ENCODE results near the gene SGPP2. TPM values are rescaled to one million over a fixed set of nuclear protein-coding genes. Genes with fewer than 3 reads are reported as not detected.

The SGPP2 gene
- total RNA-seq, 1 experiment from 2014 or later = 0.09 TPM

- no peaks in the 10 kb centered on the region for H3K27me3 ChIP-seq (replicated peaks; ENCODE audit: insufficient read depth, low read depth, low read length, poor library complexity)
- BruUV-seq (replicated peaks) = no TSS peak
- no peak for TF ChIP-seq EZH2 (IDR thresholded peaks at IDR 0.05; ENCODE audit: borderline replicate concordance, low read depth, low read length, poor library complexity, severe bottlenecking)
- TF ChIP-seq CTCF (conservative IDR thresholded peaks at IDR 0.05; ENCODE audit: low read depth, low read length) = no peak
- CTCF ChIA-PET = no interaction called here
- H3K36me3 ChIP-seq (ENCODE audit: insufficient read depth, low read length, poor library complexity, severe bottlenecking) = no peaks in the 10 kb centered on the region
- POLR2A ChIA-PET (ENCODE audit: low non-redundant PET) = no interaction called here
- H3K4me3 ChIP-seq (ENCODE audit: low read depth, low read length, poor library complexity, severe bottlenecking) = no peak overlapping the region
- no peak for DNase-seq (ENCODE audit: low spot score)
- H3K27ac ChIP-seq (ENCODE audit: low read depth, low read length, poor library complexity, severe bottlenecking) = no peak overlapping the region
- no peaks in the 10 kb centered on the region for H3K4me1 ChIP-seq (ENCODE audit: insufficient read depth, low read length, poor library complexity, severe bottlenecking)
- intact Hi-C loops (cut with micrococcal nuclease; ENCODE audit: unreplicated experiment) = no loop called here
- H3K9me3 ChIP-seq (ENCODE audit: low read depth, low read length, poor library complexity, severe bottlenecking) = no peaks in the 10 kb centered on the region
Measured at GRCh38 chr2:222526480-222527277, 102.3 kb downstream of the SGPP2 start.

GRCh38 chr2:222532315-222532714 lies 108.0 kb downstream of the SGPP2 start:
- Histone ChIP-seq H3K36me3 (ENCODE audit: insufficient read depth, low read length, poor library complexity, severe bottlenecking) (no peaks in the 10 kb centered on the region), H3K27me3 (replicated peaks; ENCODE audit: insufficient read depth, low read depth, low read length, poor library complexity) (no peaks in the 10 kb centered on the region), H3K4me3 (ENCODE audit: low read depth, low read length, poor library complexity, severe bottlenecking) (no peak overlapping the region), H3K9me3 (ENCODE audit: low read depth, low read length, poor library complexity, severe bottlenecking) (no peaks in the 10 kb centered on the region), H3K27ac (ENCODE audit: low read depth, low read length, poor library complexity, severe bottlenecking) (no peak overlapping the region), H3K4me1 (ENCODE audit: insufficient read depth, low read length, poor library complexity, severe bottlenecking) (no peaks in the 10 kb centered on the region)
- intact Hi-C loops (cut with micrococcal nuclease; ENCODE audit: unreplicated experiment) = no loop called here
- BruUV-seq (replicated peaks) = no TSS peak
- ChIA-PET CTCF (no interaction called here), POLR2A (ENCODE audit: low non-redundant PET) (no interaction called here)
- TF ChIP-seq CTCF (conservative IDR thresholded peaks at IDR 0.05; ENCODE audit: low read depth, low read length) = no peak
- DNase-seq (ENCODE audit: low spot score) = no peak

GRCh38 chr2:222535477-222535876 lies 111.1 kb downstream of the SGPP2 start:
- intact Hi-C loops (cut with micrococcal nuclease; ENCODE audit: unreplicated experiment) = no loop called here
- Histone ChIP-seq H3K27ac (ENCODE audit: low read depth, low read length, poor library complexity, severe bottlenecking) (no peak overlapping the region), H3K4me3 (ENCODE audit: low read depth, low read length, poor library complexity, severe bottlenecking) (no peak overlapping the region), H3K36me3 (ENCODE audit: insufficient read depth, low read length, poor library complexity, severe bottlenecking) (no peaks in the 10 kb centered on the region), H3K4me1 (ENCODE audit: insufficient read depth, low read length, poor library complexity, severe bottlenecking) (no peaks in the 10 kb centered on the region), H3K9me3 (ENCODE audit: low read depth, low read length, poor library complexity, severe bottlenecking) (no peaks in the 10 kb centered on the region), H3K27me3 (replicated peaks; ENCODE audit: insufficient read depth, low read depth, low read length, poor library complexity) (no peaks in the 10 kb centered on the region)
- BruUV-seq (replicated peaks) = no TSS peak
- no peak for TF ChIP-seq EZH2 (IDR thresholded peaks at IDR 0.05; ENCODE audit: borderline replicate concordance, low read depth, low read length, poor library complexity, severe bottlenecking)
- TF ChIP-seq CTCF (conservative IDR thresholded peaks at IDR 0.05; ENCODE audit: low read depth, low read length) = no peak
- POLR2A ChIA-PET (ENCODE audit: low non-redundant PET) = no interaction called here
- no peak for DNase-seq (ENCODE audit: low spot score)
- CTCF ChIA-PET = no interaction called here
